Panc1 (cell line): Measurements from ENCODE around the gene CLDN6. TPM values are rescaled to one million over a fixed set of nuclear protein-coding genes. Genes with fewer than 3 reads are reported as not detected.

Source experiments
- ATAC-seq: fragments of 200-7000 bp; cut with Tn5 transposase; 2 replicates; pipeline ENCODE4 v1.9.1; 2020; ENCODE audit warnings: mild to moderate bottlenecking, moderate library complexity
- BruUV-seq: library from RNA; stranded (reverse); fragments of 400-500 nt; replicated peaks from 2 replicates; lab custom pipeline; 2021; lab: Mats Ljungman, UMichigan
- CTCF ChIA-PET: fragments of 300-600 bp; sonication (Branson Sonifier 250); formaldehyde crosslinking; loops from one replicate; lab custom pipeline; 2022; ENCODE audit warnings: antibody characterized with exemption; lab: Charles Lee
- POLR2A ChIA-PET: fragments of 300-600 bp; sonication (Branson Sonifier 250); formaldehyde crosslinking; loops from one replicate; lab custom pipeline; 2022; ENCODE audit warnings: antibody characterized with exemption; lab: Charles Lee
- DNase-seq: peaks from one replicate; pipeline ENCODE4 v3.0.0-alpha.2; 2010; ENCODE audit warnings: low read depth, low spot score
- H3K27ac ChIP-seq: 2 replicates; pipeline ENCODE4 v1.5.1; 2011; ENCODE audit warnings: mild to moderate bottlenecking, low read length, inconsistent platforms
- H3K27me3 ChIP-seq: fragments of 200-500 bp; sonication (Bioruptor generic); 2 replicates; pipeline ENCODE4 v1.6.0; 2014; ENCODE audit warnings: low read length, inconsistent platforms; ENCODE audit not compliant: control insufficient read depth, insufficient read depth
- H3K36me3 ChIP-seq: fragments of 200-500 bp; sonication (Bioruptor generic); 2 replicates; pipeline ENCODE4 v1.5.1; 2014; ENCODE audit warnings: inconsistent platforms, mild to moderate bottlenecking, low read length, moderate library complexity; ENCODE audit not compliant: control insufficient read depth, insufficient read depth
- H3K4me1 ChIP-seq: 2 replicates; pipeline ENCODE4 v1.5.1; 2011; ENCODE audit warnings: inconsistent platforms, mild to moderate bottlenecking, low read length, moderate library complexity; ENCODE audit not compliant: control insufficient read depth, insufficient read depth
- H3K4me3 ChIP-seq, 2 experiments: 2 replicates each; pipeline ENCODE4 v1.5.1; 2011 to 2012; ENCODE audit warnings: low read depth in 2 of 2, low read length in 2 of 2, mild to moderate bottlenecking in 2 of 2, inconsistent platforms in 1 of 2, moderate library complexity in 1 of 2
- H3K9me3 ChIP-seq: fragments of 200-500 bp; sonication (Bioruptor generic); 2 replicates; pipeline ENCODE4 v1.5.1; 2014; ENCODE audit warnings: low read depth, mild to moderate bottlenecking, inconsistent platforms, low read length, moderate library complexity; ENCODE audit not compliant: control insufficient read depth, insufficient read depth
- POLR2AphosphoS5 ChIP-seq: IDR thresholded peaks from 2 replicates; pipeline ENCODE4 v1.6.1; 2012; ENCODE audit warnings: mild to moderate bottlenecking, low read depth, low read length, moderate library complexity
- SIN3A ChIP-seq: IDR thresholded peaks from 2 replicates; pipeline ENCODE4 v1.6.1; 2012; ENCODE audit warnings: low read depth, mild to moderate bottlenecking, low read length, moderate library complexity, borderline replicate concordance; ENCODE audit not compliant: insufficient read depth
- TCF7L2 ChIP-seq: IDR thresholded peaks from 2 replicates; pipeline ENCODE4 v1.6.1; 2011; ENCODE audit warnings: mild to moderate bottlenecking, low read depth, low read length, inconsistent platforms
- in situ Hi-C: cut with HindIII; loops from 2 replicates; pipeline ENCODE4 v1.10.0; 2016; ENCODE audit warnings: low sequenced_read_pairs, low pct_unique_long_range_greater_than_20kb
- intact Hi-C: fragments of 100-400 bp; cut with micrococcal nuclease; formaldehyde crosslinking; loops from one replicate; pipeline ENCODE4 v1.10.0; 2022; ENCODE audit not compliant: unreplicated experiment
- total RNA-seq: library from RNA; stranded (reverse); gene quantifications from one replicate; pipeline ENCODE4 v1.2.1, GENCODE V29; 2021; ENCODE audit not compliant: unreplicated experiment
- TF ChIP-seq, protein P1 (sequence below), 2 experiments: IDR thresholded peaks; 2 replicates each; pipeline ENCODE4 v1.6.1; 2011 to 2012; ENCODE audit warnings: low read depth in 2 of 2, control low read depth in 1 of 2, low read length in 1 of 2, mild to moderate bottlenecking in 1 of 2, moderate library complexity in 1 of 2; ENCODE audit not compliant: insufficient read depth in 1 of 2
- TF ChIP-seq, protein P2 (sequence below): fragments of 450-650 bp; IDR thresholded peaks from 2 replicates; pipeline ENCODE4 v1.5.1; 2017; ENCODE audit warnings: mild to moderate bottlenecking

CLDN6 gene
- total RNA-seq, 1 experiment from 2014 or later: 1.2 TPM

DNA sequence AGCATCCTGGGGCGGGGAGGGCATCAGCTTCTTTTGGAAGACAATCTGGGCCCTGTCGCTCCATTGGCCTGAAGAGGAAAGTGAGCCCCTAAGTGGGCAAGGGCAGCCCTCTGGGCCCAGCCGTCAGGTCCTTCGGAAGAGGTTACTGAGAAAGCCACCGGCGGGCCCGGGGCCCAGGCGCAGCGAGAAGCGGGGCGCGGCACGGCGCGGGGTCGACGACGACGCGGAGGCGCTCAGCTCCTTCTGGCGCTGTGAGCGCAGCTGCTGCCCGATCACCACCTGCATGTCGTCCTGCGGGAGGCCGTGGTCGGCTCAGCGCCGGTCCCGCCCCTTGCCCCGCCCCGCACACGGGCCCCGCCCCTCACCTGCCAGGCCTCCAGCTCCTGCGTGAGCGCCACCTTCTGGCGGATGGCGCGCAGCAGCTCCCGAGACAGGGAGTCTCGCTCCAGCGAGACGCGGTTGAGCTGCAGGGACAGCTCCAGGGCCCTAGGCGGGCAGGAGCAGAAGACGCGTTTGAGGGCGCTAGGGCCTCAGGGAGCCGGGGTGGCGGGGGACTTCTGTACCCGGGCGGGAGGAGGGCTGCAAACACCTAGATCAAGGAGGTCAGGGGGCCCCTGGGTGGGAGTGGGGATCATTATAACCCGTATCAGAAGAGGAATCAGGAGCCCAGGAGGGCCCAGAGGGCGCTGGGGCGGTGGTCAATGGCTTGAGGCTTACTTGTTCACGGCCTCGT, 10.2 kb upstream of the CLDN6 start:
- ChIA-PET POLR2A (interaction anchor here (0.7 kb wide), 1 partner anchor 1737 kb away, joined by 3 read pairs; no protein-coding TSS in a partner anchor), CTCF (interaction anchor here (0.6 to 1.2 kb wide), 9 partner anchors 8 to 252 kb away, joined by 3 to 5 read pairs (median 4); partner anchors contain the start of genes CLDN6, TNFRSF12A and ZNF213)
- intact Hi-C loops (no loop called here), in situ Hi-C loops (no loop called here)
- no peak for TF ChIP-seq TCF7L2
- TF ChIP-seq, protein P1, sequence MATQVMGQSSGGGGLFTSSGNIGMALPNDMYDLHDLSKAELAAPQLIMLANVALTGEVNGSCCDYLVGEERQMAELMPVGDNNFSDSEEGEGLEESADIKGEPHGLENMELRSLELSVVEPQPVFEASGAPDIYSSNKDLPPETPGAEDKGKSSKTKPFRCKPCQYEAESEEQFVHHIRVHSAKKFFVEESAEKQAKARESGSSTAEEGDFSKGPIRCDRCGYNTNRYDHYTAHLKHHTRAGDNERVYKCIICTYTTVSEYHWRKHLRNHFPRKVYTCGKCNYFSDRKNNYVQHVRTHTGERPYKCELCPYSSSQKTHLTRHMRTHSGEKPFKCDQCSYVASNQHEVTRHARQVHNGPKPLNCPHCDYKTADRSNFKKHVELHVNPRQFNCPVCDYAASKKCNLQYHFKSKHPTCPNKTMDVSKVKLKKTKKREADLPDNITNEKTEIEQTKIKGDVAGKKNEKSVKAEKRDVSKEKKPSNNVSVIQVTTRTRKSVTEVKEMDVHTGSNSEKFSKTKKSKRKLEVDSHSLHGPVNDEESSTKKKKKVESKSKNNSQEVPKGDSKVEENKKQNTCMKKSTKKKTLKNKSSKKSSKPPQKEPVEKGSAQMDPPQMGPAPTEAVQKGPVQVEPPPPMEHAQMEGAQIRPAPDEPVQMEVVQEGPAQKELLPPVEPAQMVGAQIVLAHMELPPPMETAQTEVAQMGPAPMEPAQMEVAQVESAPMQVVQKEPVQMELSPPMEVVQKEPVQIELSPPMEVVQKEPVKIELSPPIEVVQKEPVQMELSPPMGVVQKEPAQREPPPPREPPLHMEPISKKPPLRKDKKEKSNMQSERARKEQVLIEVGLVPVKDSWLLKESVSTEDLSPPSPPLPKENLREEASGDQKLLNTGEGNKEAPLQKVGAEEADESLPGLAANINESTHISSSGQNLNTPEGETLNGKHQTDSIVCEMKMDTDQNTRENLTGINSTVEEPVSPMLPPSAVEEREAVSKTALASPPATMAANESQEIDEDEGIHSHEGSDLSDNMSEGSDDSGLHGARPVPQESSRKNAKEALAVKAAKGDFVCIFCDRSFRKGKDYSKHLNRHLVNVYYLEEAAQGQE (IDR thresholded peaks at IDR 0.05; ENCODE audit: insufficient read depth in 1 of 2, low read depth in 2 of 2, low read length in 1 of 2): peak in 1 of 2 experiments; percentile 49; a peak in 1 of 4 replicates
- peak; percentile 62 for TF ChIP-seq POLR2AphosphoS5
- TF ChIP-seq, protein P2, sequence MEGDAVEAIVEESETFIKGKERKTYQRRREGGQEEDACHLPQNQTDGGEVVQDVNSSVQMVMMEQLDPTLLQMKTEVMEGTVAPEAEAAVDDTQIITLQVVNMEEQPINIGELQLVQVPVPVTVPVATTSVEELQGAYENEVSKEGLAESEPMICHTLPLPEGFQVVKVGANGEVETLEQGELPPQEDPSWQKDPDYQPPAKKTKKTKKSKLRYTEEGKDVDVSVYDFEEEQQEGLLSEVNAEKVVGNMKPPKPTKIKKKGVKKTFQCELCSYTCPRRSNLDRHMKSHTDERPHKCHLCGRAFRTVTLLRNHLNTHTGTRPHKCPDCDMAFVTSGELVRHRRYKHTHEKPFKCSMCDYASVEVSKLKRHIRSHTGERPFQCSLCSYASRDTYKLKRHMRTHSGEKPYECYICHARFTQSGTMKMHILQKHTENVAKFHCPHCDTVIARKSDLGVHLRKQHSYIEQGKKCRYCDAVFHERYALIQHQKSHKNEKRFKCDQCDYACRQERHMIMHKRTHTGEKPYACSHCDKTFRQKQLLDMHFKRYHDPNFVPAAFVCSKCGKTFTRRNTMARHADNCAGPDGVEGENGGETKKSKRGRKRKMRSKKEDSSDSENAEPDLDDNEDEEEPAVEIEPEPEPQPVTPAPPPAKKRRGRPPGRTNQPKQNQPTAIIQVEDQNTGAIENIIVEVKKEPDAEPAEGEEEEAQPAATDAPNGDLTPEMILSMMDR: peak; percentile 96
- no peak overlapping the region for H3K27ac ChIP-seq
- H3K4me1 ChIP-seq: peaks cover 6% of the 10 kb centered on the region
- H3K27me3 ChIP-seq: no peaks in the 10 kb centered on the region
- DNase-seq: peak; percentile 32
- H3K9me3 ChIP-seq: no peaks in the 10 kb centered on the region
- ATAC-seq: peak; percentile 51
- BruUV-seq: no TSS peak
- H3K4me3 ChIP-seq: no peak overlapping the region
- H3K36me3 ChIP-seq: no peaks in the 10 kb centered on the region

DNA sequence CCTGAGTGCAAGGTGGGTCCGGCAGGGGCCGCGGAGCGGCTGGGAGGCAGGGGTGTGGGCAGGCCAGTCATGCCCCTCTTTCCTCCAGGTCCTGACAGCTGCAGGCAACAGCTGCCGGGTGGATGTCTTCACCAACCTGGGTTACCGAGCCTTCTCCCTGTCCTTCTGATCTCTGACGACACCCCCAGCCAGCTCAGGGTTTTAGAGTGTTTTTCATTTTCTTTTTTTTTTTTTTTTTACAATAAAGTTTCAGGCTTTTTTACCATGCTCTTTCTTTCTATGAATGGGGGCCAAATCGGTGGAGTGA, 9.5 kb upstream of the CLDN6 start:
- intact Hi-C loops: no loop called here
- ChIA-PET CTCF (interaction anchor here (0.6 to 1.2 kb wide), 5 partner anchors 9 to 107 kb away, joined by 3 to 5 read pairs (median 4); partner anchors contain the start of genes CLDN6 and ZNF213), POLR2A (interaction anchor here (0.5 to 0.7 kb wide), 4 partner anchors 20 to 1737 kb away, joined by 3 to 10 read pairs (median 7); no protein-coding TSS in a partner anchor)
- TF ChIP-seq, protein P1 (IDR thresholded peaks at IDR 0.05; ENCODE audit: insufficient read depth in 1 of 2, low read depth in 2 of 2, low read length in 1 of 2): no peak
- no peak for TF ChIP-seq SIN3A
- no peak for TF ChIP-seq TCF7L2
- BruUV-seq: no TSS peak
- DNase-seq (no peak), ATAC-seq (no peak)
- Histone ChIP-seq H3K36me3 (no peaks in the 10 kb centered on the region), H3K27ac (no peak overlapping the region), H3K9me3 (no peaks in the 10 kb centered on the region), H3K27me3 (no peaks in the 10 kb centered on the region), H3K4me1 (peaks cover 12% of the 10 kb centered on the region), H3K4me3 (no peak overlapping the region)
- in situ Hi-C loops: no loop called here
